ENCODE measurements around the gene RNF8.

DNA sequence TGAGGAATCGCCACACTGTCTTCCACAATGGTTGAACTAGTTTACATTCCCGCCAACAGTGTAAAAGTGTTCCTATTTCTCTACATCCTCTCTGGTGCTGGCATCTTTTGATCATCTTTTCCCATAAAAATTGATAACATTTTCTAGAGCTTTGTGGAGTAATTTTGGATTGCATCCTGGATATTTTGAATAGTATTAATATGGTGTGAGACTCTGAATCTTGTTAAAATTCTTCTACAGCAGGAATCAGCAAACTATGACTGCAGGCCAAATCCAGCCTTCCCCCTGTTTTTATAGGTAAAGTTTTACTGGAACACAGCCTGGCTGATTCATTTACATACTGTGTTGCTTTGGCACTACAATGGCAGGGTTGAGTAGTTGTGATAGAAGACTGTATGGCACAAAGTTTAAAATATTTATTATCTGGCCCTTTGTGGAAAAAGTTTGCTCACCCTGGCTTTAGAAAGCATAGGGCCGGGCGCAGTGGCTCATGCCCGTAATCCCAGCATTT lies 15.0 kb upstream of the RNF8 start:
- no peak for TF ChIP-seq EZH2 (IDR thresholded peaks at IDR 0.05; ENCODE audit: borderline replicate concordance)
- TF ChIP-seq, protein P1, sequence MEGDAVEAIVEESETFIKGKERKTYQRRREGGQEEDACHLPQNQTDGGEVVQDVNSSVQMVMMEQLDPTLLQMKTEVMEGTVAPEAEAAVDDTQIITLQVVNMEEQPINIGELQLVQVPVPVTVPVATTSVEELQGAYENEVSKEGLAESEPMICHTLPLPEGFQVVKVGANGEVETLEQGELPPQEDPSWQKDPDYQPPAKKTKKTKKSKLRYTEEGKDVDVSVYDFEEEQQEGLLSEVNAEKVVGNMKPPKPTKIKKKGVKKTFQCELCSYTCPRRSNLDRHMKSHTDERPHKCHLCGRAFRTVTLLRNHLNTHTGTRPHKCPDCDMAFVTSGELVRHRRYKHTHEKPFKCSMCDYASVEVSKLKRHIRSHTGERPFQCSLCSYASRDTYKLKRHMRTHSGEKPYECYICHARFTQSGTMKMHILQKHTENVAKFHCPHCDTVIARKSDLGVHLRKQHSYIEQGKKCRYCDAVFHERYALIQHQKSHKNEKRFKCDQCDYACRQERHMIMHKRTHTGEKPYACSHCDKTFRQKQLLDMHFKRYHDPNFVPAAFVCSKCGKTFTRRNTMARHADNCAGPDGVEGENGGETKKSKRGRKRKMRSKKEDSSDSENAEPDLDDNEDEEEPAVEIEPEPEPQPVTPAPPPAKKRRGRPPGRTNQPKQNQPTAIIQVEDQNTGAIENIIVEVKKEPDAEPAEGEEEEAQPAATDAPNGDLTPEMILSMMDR (IDR thresholded peaks at IDR 0.05; ENCODE audit: poor library complexity), result no peak

Measured in hepatocyte (in vitro differentiated cells).